HG03565 (cell line): Measurements from ENCODE around the gene GMDS.

Experiments
- ATAC-seq: cut with Tn5 transposase; IDR thresholded peaks from one replicate; pipeline ENCODE4 v1.9.1; 2021; ENCODE audit warnings: mild to moderate bottlenecking, moderate library complexity; ENCODE audit not compliant: unreplicated experiment

GMDS gene

DNA sequence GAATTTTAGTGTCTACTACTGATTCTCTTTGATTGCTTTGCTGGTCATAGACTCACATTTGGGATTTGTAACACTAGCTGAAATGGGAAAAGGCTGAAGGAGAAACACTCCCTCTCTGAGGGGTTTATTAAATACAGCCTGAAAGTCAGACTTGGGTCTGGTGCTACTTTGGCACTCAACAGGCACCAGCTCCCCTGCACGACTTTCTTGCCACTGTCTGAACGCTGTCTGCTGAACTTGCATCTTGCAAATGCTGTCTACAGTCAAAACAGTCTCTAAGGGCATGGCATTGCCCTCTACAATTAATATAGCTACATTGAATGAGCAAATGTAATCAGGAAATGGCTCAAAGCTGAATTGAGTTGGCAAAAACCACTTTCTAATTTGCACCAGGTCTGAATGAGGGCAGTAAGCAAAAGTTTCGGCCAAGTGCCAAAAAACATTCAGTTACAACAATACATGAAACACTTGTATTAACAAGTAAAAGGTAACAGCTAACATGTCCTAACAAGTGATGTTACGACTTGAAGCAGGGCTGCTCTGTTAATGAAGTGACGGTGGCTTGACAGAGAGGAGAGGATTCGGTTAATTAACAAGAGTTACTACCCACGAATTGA is 516.2 kb downstream of the GMDS start:
- ATAC-seq, result no peak

GRCh38 chr6:1726341-1726768 is 519.0 kb downstream of the GMDS start:
- no peak for ATAC-seq

- no peak for ATAC-seq
These were observed 520.8 kb downstream of the GMDS start for GRCh38 chr6:1724616-1725015.

DNA sequence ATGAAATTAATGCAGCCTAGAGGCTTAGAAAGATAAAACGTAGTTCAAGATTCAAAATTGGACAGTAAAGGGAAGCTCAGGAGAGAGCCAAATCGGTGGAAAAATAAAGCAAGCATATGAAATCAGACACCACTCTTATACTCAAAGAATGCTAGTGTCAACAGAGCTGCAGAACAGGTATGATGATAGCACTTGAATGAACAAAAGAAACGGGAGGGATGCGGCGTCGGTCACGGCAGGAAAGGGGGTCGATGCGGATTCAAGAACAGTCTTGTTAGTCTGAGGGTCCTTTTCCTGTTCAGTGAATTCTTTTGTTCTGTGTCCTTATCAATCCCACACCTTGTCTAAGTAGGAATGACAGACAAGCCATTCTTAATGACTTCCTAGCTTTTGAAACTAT is 521.3 kb downstream of the GMDS start:
- ATAC-seq, result no peak

- ATAC-seq, result no peak
These were observed 522.6 kb downstream of the GMDS start for GRCh38 chr6:1722801-1723200.

DNA sequence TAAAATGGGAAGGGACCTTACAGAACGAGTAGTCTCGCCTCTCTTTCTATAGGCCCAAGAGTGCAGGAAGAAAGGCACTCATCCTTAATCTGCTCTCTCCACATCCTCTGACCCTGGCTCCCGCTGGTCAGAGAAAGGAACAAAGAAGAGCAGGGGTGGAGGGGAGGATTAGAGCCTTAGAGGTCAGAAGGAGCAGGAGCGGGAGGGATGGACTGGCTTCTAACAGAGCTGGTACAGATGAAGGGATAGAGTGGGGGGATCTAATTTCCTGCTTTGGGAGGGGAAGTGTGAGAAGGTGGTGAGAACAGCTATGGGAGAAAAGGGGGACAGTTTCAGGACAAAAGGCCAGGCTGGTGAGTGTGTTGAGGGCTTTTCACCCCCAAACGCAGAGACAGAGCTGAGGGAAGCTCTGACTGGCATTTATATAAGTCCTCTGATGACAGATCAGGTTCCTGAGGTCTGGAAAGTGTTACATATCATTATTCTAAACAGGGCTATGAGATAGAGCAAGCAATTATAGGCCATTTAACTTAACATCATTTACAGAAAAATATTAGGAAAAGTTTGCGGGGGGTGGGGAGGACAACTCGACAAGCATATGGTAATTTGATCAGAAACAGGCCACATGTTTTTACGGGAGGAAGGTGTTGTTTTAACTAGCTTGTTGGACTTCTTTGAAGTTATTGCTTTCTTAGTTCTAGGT is 524.6 kb downstream of the GMDS start:
- ATAC-seq, result no peak

DNA sequence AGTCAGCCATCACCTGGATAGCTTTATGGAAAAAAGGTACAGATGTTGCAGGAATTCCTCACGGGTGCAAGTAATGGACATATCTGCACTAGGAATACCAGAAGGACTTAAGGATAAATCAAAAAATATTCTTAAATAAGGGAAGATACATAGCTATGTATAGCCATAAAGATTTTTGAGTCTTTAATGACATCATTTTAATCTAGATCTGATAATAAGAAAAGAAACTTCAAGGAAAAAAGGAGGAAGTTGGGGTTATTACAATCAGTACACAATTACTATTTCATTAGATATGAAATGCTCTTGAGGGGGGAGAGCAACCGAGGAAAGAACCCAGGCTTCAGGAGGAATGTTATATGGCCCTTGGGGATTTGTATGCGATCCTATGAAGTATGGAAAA is 525.5 kb downstream of the GMDS start:
- ATAC-seq, result no peak

DNA sequence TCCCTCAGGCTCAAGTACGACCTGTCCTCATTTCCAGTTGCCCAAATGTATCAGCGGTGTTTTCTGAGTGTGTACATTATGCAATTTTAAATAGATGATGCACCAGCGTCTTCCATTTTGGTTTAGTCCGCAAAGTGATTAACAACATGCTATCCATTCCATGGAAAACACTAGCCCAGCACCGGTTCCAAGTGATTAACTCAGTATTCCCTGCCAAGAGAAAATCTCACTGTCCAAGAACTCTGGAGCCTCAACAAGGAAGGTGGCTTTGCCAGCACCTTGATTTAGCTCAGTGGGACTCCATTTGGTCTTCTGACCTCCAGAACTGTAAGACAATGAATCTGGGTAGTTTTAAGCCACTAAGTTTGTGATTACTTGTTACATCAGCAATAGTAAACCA is 528.5 kb downstream of the GMDS start:
- no peak for ATAC-seq

GRCh38 chr6:1716396-1716795 is 529.0 kb downstream of the GMDS start:
- no peak for ATAC-seq

DNA sequence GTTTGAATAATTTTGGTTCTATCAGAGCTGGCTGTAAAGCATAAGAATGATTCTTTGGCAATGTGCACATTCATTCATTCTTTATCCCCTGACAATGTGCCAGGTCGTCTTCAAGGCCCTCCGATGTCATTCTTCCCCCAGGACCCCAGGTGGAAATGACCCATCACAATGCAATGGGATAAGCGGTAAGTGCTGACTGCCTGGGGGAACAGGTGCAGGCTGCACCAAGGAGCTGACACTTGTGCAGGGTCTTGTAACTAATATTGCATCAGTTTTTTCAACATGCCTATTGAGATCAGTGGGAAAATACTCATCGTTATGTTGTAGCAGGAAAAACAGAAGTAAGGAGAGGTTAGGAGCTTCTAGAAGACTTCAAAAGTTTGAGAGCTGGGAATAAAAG is 530.1 kb downstream of the GMDS start:
- no peak for ATAC-seq

DNA sequence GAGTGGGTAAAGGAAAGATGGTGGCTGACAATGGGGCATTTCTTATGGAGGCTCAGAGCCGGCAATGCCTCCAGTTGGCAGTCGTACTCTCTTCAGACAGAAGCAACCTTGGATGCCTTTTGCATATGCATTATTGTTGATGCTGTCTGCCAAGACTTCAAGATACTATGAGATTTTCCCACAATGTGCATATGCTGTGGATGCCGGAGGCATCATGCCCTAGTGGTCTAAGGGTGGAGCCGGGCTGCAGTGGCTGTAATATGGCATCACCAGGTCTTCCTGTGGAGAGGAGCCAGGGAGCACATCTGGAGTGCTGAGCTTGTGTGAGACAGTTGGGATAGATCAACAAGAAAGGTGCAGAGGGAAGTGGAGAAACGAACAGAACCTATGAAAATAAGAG is 530.8 kb downstream of the GMDS start:
- ATAC-seq, result no peak

DNA sequence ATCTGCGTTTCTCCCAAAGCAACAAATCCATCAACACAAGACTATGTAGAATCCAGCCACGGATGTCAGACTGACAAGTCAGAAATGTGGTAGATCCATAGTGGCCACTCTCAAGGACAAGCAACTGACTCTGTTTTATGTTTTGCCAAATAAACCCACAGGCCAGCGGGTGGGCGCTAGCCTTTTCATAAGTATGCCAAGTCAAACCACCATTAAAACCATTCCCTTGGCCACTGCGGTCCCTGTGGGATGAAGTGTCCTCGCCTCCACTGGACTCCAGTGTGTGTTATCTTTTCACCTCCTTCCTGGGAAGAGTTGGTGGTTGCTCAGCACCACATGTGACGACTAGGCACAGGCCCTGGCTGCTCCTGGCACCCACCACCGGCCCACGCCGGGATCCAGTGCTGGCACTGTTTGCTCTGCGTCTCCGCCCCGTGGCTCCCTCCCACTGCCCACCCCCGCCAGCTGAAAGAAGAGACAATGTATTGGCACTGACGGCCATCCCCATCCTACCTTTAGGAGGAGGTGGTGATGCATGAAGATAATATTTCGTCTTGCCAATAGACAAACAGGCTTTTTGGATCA is 532.3 kb downstream of the GMDS start:
- no peak for ATAC-seq

GRCh38 chr6:1712451-1712850 is 533.0 kb downstream of the GMDS start:
- ATAC-seq, result no peak

DNA sequence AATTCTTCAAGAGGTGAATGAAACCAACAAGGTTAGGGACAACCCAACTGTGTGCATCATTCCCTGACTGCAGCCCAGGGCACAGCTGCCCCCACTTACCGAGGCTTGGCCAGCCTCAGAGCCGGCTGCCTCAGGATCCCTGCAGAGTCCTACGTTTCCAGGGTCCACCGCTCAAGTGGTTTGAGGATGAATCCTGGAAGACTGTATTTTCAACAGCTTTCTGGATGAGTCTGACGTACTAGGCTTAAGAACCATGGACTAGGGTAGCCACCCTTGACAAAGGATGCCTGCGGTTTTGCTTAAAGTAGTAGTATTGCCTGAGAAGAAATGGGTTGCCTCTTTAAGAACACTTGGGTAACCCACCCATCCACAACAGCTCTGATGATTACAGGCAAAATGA is 534.3 kb downstream of the GMDS start:
- ATAC-seq, result no peak

GRCh38 chr6:1709234-1709641 is 536.2 kb downstream of the GMDS start:
- ATAC-seq, result no peak

- ATAC-seq, result no peak
These were observed 536.6 kb downstream of the GMDS start for GRCh38 chr6:1708820-1709219.

- ATAC-seq, result no peak
These were observed 537.3 kb downstream of the GMDS start for GRCh38 chr6:1708122-1708521.

GRCh38 chr6:1705630-1706029 is 539.8 kb downstream of the GMDS start:
- no peak for ATAC-seq

- ATAC-seq, result no peak
These were observed 540.2 kb downstream of the GMDS start for GRCh38 chr6:1705183-1705582.

GRCh38 chr6:1704711-1705110 is 540.7 kb downstream of the GMDS start:
- ATAC-seq, result no peak

DNA sequence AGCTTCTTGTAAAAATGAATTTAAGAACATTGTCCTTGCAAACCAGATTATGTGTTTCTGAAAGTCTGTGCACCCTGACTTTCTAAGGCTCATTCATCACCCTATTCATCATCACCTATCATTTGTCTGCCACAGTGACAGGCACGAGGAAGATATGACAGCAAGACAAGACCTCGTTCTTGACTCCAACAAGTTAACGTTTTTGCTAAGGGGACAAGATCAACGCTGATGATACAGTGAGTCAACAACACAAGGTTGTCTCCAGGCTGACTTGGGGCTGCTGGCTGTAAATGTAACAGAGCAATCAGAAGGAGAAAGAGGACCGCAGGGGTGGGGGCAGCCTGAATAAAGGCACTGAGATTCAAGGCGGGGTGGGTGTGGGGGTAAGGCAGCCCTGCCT is 541.5 kb downstream of the GMDS start:
- no peak for ATAC-seq

DNA sequence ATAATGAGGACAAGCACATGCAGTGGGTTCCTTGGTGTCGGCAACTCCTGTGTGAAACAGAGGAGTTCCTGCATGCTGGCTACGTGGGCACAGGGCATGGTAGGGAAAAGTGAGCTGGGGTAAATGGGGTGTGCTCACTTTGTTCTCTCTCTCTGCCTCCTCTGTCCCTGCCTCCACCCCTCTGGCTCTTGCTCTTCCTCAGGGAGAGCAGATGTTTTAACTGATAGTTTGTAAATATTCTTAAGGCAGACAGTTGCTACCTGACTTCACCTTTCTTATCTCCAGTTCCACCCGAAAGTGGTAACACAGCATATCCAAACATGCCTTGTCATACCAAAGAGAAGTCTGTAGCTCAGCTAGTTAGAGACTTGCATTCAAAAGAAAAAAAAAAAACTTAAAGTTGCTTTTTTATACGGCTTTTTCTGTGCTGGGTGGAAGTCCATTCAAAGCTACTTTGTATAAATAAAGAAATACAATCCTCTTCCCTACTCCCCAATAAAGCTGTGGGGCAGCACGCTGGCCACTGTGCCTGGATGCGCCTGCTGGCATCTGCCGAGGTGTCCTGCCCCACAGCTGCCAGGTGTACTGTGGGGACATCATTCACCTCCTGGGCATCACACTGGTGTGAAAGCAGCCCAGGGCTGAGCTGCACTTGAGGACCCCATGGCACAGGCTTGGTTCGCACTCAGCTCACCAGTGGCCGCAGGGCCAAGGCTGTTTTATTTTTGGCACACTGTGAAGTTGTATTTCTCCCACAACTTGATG is 542.1 kb downstream of the GMDS start:
- ATAC-seq, result no peak
